Activated naive CD8-positive, alpha-beta T cell treated with anti-CD3 and anti-CD28 coated beads, Interleukin-2, amount 50 U/mL, for 16 hours (primary cell): ENCODE data around the gene QRICH1.

ENCODE experiments used
- DNase-seq: peaks from one replicate; pipeline ENCODE4 v3.0.0-alpha.2; 2020; ENCODE audit warnings: low read depth, low spot score

QRICH1 gene

GRCh38 chr3:49093853-49094767, at the start of gene QRICH1:
TSS of gene QRICH1 (minus strand) at chr3:49094071. CDS start at chr3:49077017, 17,054 bp downstream.
- peak; percentile 87 for DNase-seq

GRCh38 chr3:49140080-49140479, 46.2 kb upstream of the QRICH1 start:
- no peak for DNase-seq

- DNase-seq = no peak
These were observed 41.6 kb upstream of the QRICH1 start for GRCh38 chr3:49135499-49135898.

GRCh38 chr3:49134471-49135265, 40.8 kb upstream of the QRICH1 start:
- DNase-seq = no peak

GRCh38 chr3:49133226-49133951, 39.5 kb upstream of the QRICH1 start:
- DNase-seq = no peak

GRCh38 chr3:49132437-49133225, 38.8 kb upstream of the QRICH1 start, which contains the start of gene LAMB2:
TSS of gene LAMB2 (minus strand) at chr3:49133050. CDS start at chr3:49132867, 183 bp downstream.
- DNase-seq = no peak

- no peak for DNase-seq
These were observed 38.2 kb upstream of the QRICH1 start for GRCh38 chr3:49132073-49132436.

GRCh38 chr3:49131576-49131975, 37.7 kb upstream of the QRICH1 start:
- no peak for DNase-seq

- DNase-seq = no peak
These were observed 37.2 kb upstream of the QRICH1 start for GRCh38 chr3:49131040-49131439.

- no peak for DNase-seq
These were observed 31.3 kb upstream of the QRICH1 start for GRCh38 chr3:49124991-49125670.

- DNase-seq = no peak
These were observed 30.3 kb upstream of the QRICH1 start for GRCh38 chr3:49124203-49124602.

GRCh38 chr3:49123687-49124086, 29.8 kb upstream of the QRICH1 start:
- DNase-seq = no peak

GRCh38 chr3:49122886-49123545, 29.1 kb upstream of the QRICH1 start:
- no peak for DNase-seq

- no peak for DNase-seq
These were observed 28.6 kb upstream of the QRICH1 start for GRCh38 chr3:49122451-49122850.

- DNase-seq = no peak
These were observed 28.2 kb upstream of the QRICH1 start for GRCh38 chr3:49122022-49122421.

GRCh38 chr3:49121132-49121736, 27.4 kb upstream of the QRICH1 start:
- no peak for DNase-seq

GRCh38 chr3:49120438-49121131, 26.7 kb upstream of the QRICH1 start, which contains the start of gene USP19:
TSS of gene USP19 (minus strand) at chr3:49120823. CDS start at chr3:49119145, 1,678 bp downstream.
- DNase-seq = peak; percentile 93

GRCh38 chr3:49120096-49120437, 26.2 kb upstream of the QRICH1 start:
- no peak for DNase-seq

GRCh38 chr3:49119439-49119838, 25.6 kb upstream of the QRICH1 start:
- no peak for DNase-seq
